HCT116 (cell line): ENCODE data around the gene ENOSF1. TPM values are rescaled to one million over a fixed set of nuclear protein-coding genes. Genes with fewer than 3 reads are reported as not detected.

Experiments
- ATAC-seq: fragments of 200-7000 bp; cut with Tn5 transposase; 2 replicates; pipeline ENCODE4 v1.9.1; 2020; ENCODE audit warnings: mild to moderate bottlenecking, moderate library complexity
- BruUV-seq: library from RNA; stranded (reverse); fragments of 400-500 nt; replicated peaks from 2 replicates; lab custom pipeline; 2021; lab: Mats Ljungman, UMichigan
- CTCF ChIA-PET: fragments of 300-600 bp; sonication (Branson Sonifier 250); formaldehyde crosslinking; loops from one replicate; lab custom pipeline; 2021; ENCODE audit warnings: antibody characterized with exemption; lab: Charles Lee
- POLR2A ChIA-PET: fragments of 300-600, 350-600 bp; sonication (Branson Sonifier 250); formaldehyde crosslinking; loops from one replicate; lab custom pipeline; 2021; ENCODE audit warnings: antibody characterized with exemption; lab: Charles Lee
- RAD21 ChIA-PET, 2 experiments: fragments of 300-600 bp; sonication (Branson Sonifier 250); formaldehyde crosslinking; loops; one replicate each; lab custom pipeline; 2023; ENCODE audit warnings: low total read pairs in 2 of 2; ENCODE audit not compliant: uncharacterized antibody in 2 of 2, unreplicated experiment in 2 of 2, low non-redundant PET in 1 of 2; lab: Charles Lee
- DNase-seq: peaks from one replicate; pipeline ENCODE4 v3.0.0-alpha.2; 2010; ENCODE audit warnings: low read depth, low spot score
- H2AFZ ChIP-seq: fragments of 200-600 bp; shearing (Covaris generic), sonication (generic); 2 replicates; pipeline ENCODE4 v1.6.1; 2017; ENCODE audit warnings: low read depth, mixed run types, mixed read lengths, antibody characterized with exemption, low read length; ENCODE audit not compliant: poor library complexity, severe bottlenecking
- H3K27ac ChIP-seq: 2 replicates; pipeline ENCODE4 v1.5.1; 2012; ENCODE audit warnings: low read depth, low read length
- H3K27me3 ChIP-seq: fragments of 200-600 bp; sonication (generic); 2 replicates; pipeline ENCODE4 v1.6.1; 2016; ENCODE audit warnings: mixed run types, low read length, mixed read lengths; ENCODE audit not compliant: insufficient read depth
- H3K36me3 ChIP-seq, 2 experiments: fragments of 200-500 bp in 1 of 2; fragments of 200-600 bp in 1 of 2; sonication (Bioruptor generic) in 1 of 2; sonication (generic) in 1 of 2; 2 replicates each; pipeline versions ENCODE4 v1.5.1 to v1.6.1; 2014 to 2016; ENCODE audit warnings: low read length in 2 of 2, inconsistent platforms in 1 of 2, mixed read lengths in 1 of 2, mixed run types in 1 of 2; ENCODE audit not compliant: insufficient read depth in 2 of 2, control insufficient read depth in 1 of 2
- H3K4me1 ChIP-seq, 2 experiments: fragments of 200-600 bp in 1 of 2; sonication (generic) in 1 of 2; 2 replicates each; pipeline versions ENCODE4 v1.5.1 to v1.6.1; 2012 to 2017; ENCODE audit warnings: low read length in 2 of 2, inconsistent platforms in 1 of 2, mild to moderate bottlenecking in 1 of 2, mixed read lengths in 1 of 2, mixed run types in 1 of 2, moderate library complexity in 1 of 2; ENCODE audit not compliant: insufficient read depth in 2 of 2, control insufficient read depth in 1 of 2
- H3K4me2 ChIP-seq: fragments of 200-600 bp; sonication (generic); 2 replicates; pipeline ENCODE4 v1.6.1; 2017; ENCODE audit warnings: mixed run types, low read length, mixed read lengths
- H3K4me3 ChIP-seq, 2 experiments: fragments of 200-600 bp in 1 of 2; sonication (generic) in 1 of 2; replicated peaks in 1 of 2; 2 replicates each; pipeline ENCODE4 v1.5.1; 2011 to 2016; ENCODE audit warnings: low read length in 2 of 2, control low read depth in 1 of 2, low read depth in 1 of 2, mild to moderate bottlenecking in 1 of 2, mixed read lengths in 1 of 2, mixed run types in 1 of 2
- H3K79me2 ChIP-seq: fragments of 200-600 bp; sonication (generic); 2 replicates; pipeline ENCODE4 v1.6.1; 2017; ENCODE audit warnings: mild to moderate bottlenecking, mixed run types, low read length, moderate library complexity, mixed read lengths; ENCODE audit not compliant: insufficient read depth
- H3K9ac ChIP-seq: fragments of 200-600 bp; sonication (generic); 2 replicates; pipeline ENCODE4 v1.6.1; 2016; ENCODE audit warnings: low read length, mixed read lengths
- H3K9me2 ChIP-seq: fragments of 200-600 bp; sonication (generic), shearing (Covaris generic); 2 replicates; pipeline ENCODE4 v1.6.1; 2017; ENCODE audit warnings: mixed run types, mild to moderate bottlenecking, moderate library complexity; ENCODE audit not compliant: insufficient read depth
- H3K9me3 ChIP-seq, 2 experiments: fragments of 200-500 bp in 1 of 2; fragments of 200-600 bp in 1 of 2; sonication (Bioruptor generic) in 1 of 2; sonication (generic) in 1 of 2; 2 replicates each; pipeline ENCODE4 v1.6.1; 2014 to 2017; ENCODE audit warnings: low read length in 2 of 2, mixed read lengths in 2 of 2, inconsistent platforms in 1 of 2, low read depth in 1 of 2, mild to moderate bottlenecking in 1 of 2, mixed run types in 1 of 2, moderate library complexity in 1 of 2; ENCODE audit not compliant: control insufficient read depth in 1 of 2, insufficient read depth in 1 of 2
- H4K20me1 ChIP-seq: fragments of 200-600 bp; sonication (generic), shearing (Covaris generic); 2 replicates; pipeline ENCODE4 v1.6.1; 2017; ENCODE audit warnings: mixed run types, mild to moderate bottlenecking, moderate library complexity; ENCODE audit not compliant: insufficient read depth
- ATF3 ChIP-seq: IDR thresholded peaks from 2 replicates; pipeline ENCODE4 v1.6.1; 2012
- CBX3 ChIP-seq: IDR thresholded peaks from 2 replicates; pipeline ENCODE4 v1.6.1; 2012; ENCODE audit warnings: low read depth
- CEBPB ChIP-seq: IDR thresholded peaks from 2 replicates; pipeline ENCODE4 v1.6.1; 2012; ENCODE audit warnings: low read depth
- CTCF ChIP-seq, 3 experiments: fragments of 200-600 bp in 1 of 3; sonication (generic) in 1 of 3; IDR thresholded peaks in 2 of 3; conservative IDR thresholded peaks in 1 of 3; 2 replicates each; pipeline ENCODE4 v1.5.1; 2012 to 2017; ENCODE audit warnings: low read depth in 2 of 3, low read length in 2 of 3, antibody characterized with exemption in 1 of 3, borderline replicate concordance in 1 of 3, control low read depth in 1 of 3, mild to moderate bottlenecking in 1 of 3, mixed read lengths in 1 of 3, mixed run types in 1 of 3, moderate library complexity in 1 of 3; ENCODE audit not compliant: insufficient read depth in 1 of 3
- EGR1 ChIP-seq: IDR thresholded peaks from 2 replicates; pipeline ENCODE4 v1.6.1; 2012; ENCODE audit warnings: low read depth
- ELF1 ChIP-seq: IDR thresholded peaks from 2 replicates; pipeline ENCODE4 v1.6.1; 2012; ENCODE audit warnings: low read depth, borderline replicate concordance
- EZH2phosphoT487 ChIP-seq: fragments of 200-600 bp; IDR thresholded peaks from 2 replicates; pipeline ENCODE4 v1.6.1; 2018; ENCODE audit warnings: antibody characterized with exemption, borderline replicate concordance
- FOSL1 ChIP-seq: IDR thresholded peaks from 2 replicates; pipeline ENCODE4 v1.6.1; 2012; ENCODE audit warnings: low read depth
- JUND ChIP-seq: IDR thresholded peaks from 2 replicates; pipeline ENCODE4 v1.6.1; 2012
- MAX ChIP-seq: IDR thresholded peaks from 2 replicates; pipeline ENCODE4 v1.6.1; 2012
- POLR2A ChIP-seq: IDR thresholded peaks from 2 replicates; pipeline ENCODE4 v1.7.0; 2011; ENCODE audit warnings: borderline replicate concordance; ENCODE audit not compliant: insufficient read depth, insufficient read length; ENCODE audit errors: extremely low read depth
- RAD21 ChIP-seq: IDR thresholded peaks from 2 replicates; pipeline ENCODE4 v1.6.1; 2012; ENCODE audit warnings: low read depth, mild to moderate bottlenecking
- REST ChIP-seq: IDR thresholded peaks from 2 replicates; pipeline ENCODE4 v1.6.1; 2012; ENCODE audit warnings: low read depth
- SIN3A ChIP-seq: IDR thresholded peaks from 2 replicates; pipeline ENCODE4 v1.6.1; 2012; ENCODE audit warnings: low read depth
- SRF ChIP-seq: IDR thresholded peaks from 2 replicates; pipeline ENCODE4 v1.6.1; 2012; ENCODE audit warnings: low read depth
- TCF7L2 ChIP-seq: IDR thresholded peaks from 2 replicates; pipeline ENCODE4 v1.7.0; 2011; ENCODE audit warnings: borderline replicate concordance, inconsistent platforms; ENCODE audit not compliant: insufficient read depth, insufficient read length; ENCODE audit errors: extremely low read depth
- YY1 ChIP-seq: IDR thresholded peaks from 2 replicates; pipeline ENCODE4 v1.6.1; 2011; ENCODE audit warnings: low read length, low read depth, moderate library complexity, mild to moderate bottlenecking; ENCODE audit not compliant: insufficient replicate concordance; ENCODE audit errors: extremely low read depth
- ZFX ChIP-seq: fragments of 450-650 bp; IDR thresholded peaks from 2 replicates; pipeline ENCODE4 v1.6.1; 2017
- ZNF274 ChIP-seq: fragments of 200-500 bp; sonication (Bioruptor generic); IDR thresholded peaks from 2 replicates; pipeline ENCODE4 v1.6.1; 2014; ENCODE audit warnings: mild to moderate bottlenecking, low read depth, low read length, inconsistent platforms
- intact Hi-C: fragments of 100-400 bp; cut with micrococcal nuclease; formaldehyde crosslinking; loops from 2 replicates; pipeline ENCODE4 v1.10.0; 2022
- total RNA-seq: library from RNA; stranded (reverse); gene quantifications from one replicate; pipeline ENCODE4 v1.2.1, GENCODE V29; 2021; ENCODE audit not compliant: unreplicated experiment

ENOSF1 gene
- total RNA-seq, 1 experiment from 2014 or later = 90.0 TPM

GRCh38 chr18:723541-724080, 11.2 kb upstream of the ENOSF1 start (continued):
- TF ChIP-seq POLR2A (no peak), FOSL1 (no peak)

GRCh38 chr18:717003-717402, 4.6 kb upstream of the ENOSF1 start:
- peaks cover 1% of the 10 kb centered on the region for H3K79me2 ChIP-seq
- no peaks in the 10 kb centered on the region; a peak in 1 of 4 replicates for H3K36me3 ChIP-seq
- no peak overlapping the region for H3K9ac ChIP-seq
- RAD21 ChIA-PET = no interaction called here
- H3K27ac ChIP-seq = no peak overlapping the region
- H3K4me3 ChIP-seq = no peak overlapping the region
- intact Hi-C loops = no loop called here
- POLR2A ChIA-PET = no interaction called here
- H4K20me1 ChIP-seq = no peaks in the 10 kb centered on the region
- H3K9me3 ChIP-seq = no peaks in the 10 kb centered on the region
- H3K4me1 ChIP-seq = peaks cover 0 to 4% of the 10 kb centered on the region in 2 experiments; a peak in 1 of 4 replicates
- DNase-seq (no peak), ATAC-seq (no peak)
- H3K27me3 ChIP-seq = no peaks in the 10 kb centered on the region
- CTCF ChIA-PET = interaction anchor here (2.2 kb wide), 1 partner anchor 114 kb away, joined by 7 read pairs; no protein-coding TSS in a partner anchor
- no peak overlapping the region for H3K4me2 ChIP-seq
- TF ChIP-seq SRF = no peak
- no peak for TF ChIP-seq SIN3A
- no peak for TF ChIP-seq ZFX
- no peak for TF ChIP-seq MAX
- TF ChIP-seq EZH2phosphoT487 = no peak
- TF ChIP-seq EGR1 = no peak
- no peak for TF ChIP-seq JUND
- no peak for TF ChIP-seq ATF3
- no peak for TF ChIP-seq RAD21
- no peak for TF ChIP-seq CBX3
- no peak for TF ChIP-seq CTCF (IDR thresholded peaks at IDR 0.05 in 2 of 3, conservative IDR thresholded peaks at IDR 0.05 in 1 of 3; ENCODE audit: borderline replicate concordance in 1 of 3, insufficient read depth in 1 of 3, low read depth in 2 of 3, low read length in 2 of 3)
- TF ChIP-seq POLR2A = no peak
- TF ChIP-seq TCF7L2 = no peak
- TF ChIP-seq CEBPB = no peak
- TF ChIP-seq ZNF274 = no peak
- no peak for TF ChIP-seq FOSL1
- no peak for TF ChIP-seq REST
- no peak for TF ChIP-seq YY1
- no peak for TF ChIP-seq ELF1
- no TSS peak for BruUV-seq
- H2AFZ ChIP-seq = no peak overlapping the region
- no peaks in the 10 kb centered on the region for H3K9me2 ChIP-seq
